ENCODE measurements around the gene APOA1.

DNA sequence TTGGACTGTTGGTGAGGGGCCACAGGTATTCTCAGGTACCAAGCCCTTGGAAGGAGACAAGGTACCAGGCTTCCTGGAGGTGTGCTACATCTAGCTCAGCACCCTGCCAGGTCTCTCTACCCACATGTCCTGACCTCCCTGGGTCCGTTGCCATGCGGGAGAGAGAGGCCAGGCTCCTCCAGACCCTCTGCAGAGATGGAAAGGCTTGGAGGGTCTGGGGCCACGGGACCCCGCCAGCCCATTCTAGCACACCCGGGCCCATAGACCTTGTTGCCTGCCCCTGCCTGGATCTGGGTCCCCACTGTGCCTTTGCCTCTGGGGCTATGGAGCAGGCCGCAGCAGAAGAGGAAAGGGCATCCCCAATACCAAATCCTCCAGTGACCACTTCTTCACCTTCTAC, 10.0 kb downstream of the APOA1 start:
- TF ChIP-seq, protein P1, sequence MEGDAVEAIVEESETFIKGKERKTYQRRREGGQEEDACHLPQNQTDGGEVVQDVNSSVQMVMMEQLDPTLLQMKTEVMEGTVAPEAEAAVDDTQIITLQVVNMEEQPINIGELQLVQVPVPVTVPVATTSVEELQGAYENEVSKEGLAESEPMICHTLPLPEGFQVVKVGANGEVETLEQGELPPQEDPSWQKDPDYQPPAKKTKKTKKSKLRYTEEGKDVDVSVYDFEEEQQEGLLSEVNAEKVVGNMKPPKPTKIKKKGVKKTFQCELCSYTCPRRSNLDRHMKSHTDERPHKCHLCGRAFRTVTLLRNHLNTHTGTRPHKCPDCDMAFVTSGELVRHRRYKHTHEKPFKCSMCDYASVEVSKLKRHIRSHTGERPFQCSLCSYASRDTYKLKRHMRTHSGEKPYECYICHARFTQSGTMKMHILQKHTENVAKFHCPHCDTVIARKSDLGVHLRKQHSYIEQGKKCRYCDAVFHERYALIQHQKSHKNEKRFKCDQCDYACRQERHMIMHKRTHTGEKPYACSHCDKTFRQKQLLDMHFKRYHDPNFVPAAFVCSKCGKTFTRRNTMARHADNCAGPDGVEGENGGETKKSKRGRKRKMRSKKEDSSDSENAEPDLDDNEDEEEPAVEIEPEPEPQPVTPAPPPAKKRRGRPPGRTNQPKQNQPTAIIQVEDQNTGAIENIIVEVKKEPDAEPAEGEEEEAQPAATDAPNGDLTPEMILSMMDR (IDR thresholded peaks at IDR 0.05; ENCODE audit: insufficient read depth, low read length), result no peak
- TF ChIP-seq POLR2AphosphoS5 (IDR thresholded peaks at IDR 0.05; ENCODE audit: low read depth) (no peak), GABPA (IDR thresholded peaks at IDR 0.05; ENCODE audit: low read depth) (no peak), SPI1 (IDR thresholded peaks at IDR 0.05; ENCODE audit: borderline replicate concordance, low read depth) (no peak)
- TF ChIP-seq, protein P2, sequence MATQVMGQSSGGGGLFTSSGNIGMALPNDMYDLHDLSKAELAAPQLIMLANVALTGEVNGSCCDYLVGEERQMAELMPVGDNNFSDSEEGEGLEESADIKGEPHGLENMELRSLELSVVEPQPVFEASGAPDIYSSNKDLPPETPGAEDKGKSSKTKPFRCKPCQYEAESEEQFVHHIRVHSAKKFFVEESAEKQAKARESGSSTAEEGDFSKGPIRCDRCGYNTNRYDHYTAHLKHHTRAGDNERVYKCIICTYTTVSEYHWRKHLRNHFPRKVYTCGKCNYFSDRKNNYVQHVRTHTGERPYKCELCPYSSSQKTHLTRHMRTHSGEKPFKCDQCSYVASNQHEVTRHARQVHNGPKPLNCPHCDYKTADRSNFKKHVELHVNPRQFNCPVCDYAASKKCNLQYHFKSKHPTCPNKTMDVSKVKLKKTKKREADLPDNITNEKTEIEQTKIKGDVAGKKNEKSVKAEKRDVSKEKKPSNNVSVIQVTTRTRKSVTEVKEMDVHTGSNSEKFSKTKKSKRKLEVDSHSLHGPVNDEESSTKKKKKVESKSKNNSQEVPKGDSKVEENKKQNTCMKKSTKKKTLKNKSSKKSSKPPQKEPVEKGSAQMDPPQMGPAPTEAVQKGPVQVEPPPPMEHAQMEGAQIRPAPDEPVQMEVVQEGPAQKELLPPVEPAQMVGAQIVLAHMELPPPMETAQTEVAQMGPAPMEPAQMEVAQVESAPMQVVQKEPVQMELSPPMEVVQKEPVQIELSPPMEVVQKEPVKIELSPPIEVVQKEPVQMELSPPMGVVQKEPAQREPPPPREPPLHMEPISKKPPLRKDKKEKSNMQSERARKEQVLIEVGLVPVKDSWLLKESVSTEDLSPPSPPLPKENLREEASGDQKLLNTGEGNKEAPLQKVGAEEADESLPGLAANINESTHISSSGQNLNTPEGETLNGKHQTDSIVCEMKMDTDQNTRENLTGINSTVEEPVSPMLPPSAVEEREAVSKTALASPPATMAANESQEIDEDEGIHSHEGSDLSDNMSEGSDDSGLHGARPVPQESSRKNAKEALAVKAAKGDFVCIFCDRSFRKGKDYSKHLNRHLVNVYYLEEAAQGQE (IDR thresholded peaks at IDR 0.05; ENCODE audit: insufficient replicate concordance, low read depth), result no peak

Measured in HL-60 (cell line).